ENCODE measurements around the gene KCTD12. TPM values are rescaled to one million over a fixed set of nuclear protein-coding genes. Genes with fewer than 3 reads are reported as not detected.

Gene KCTD12
- total RNA-seq: 10 to 100 TPM; 27.3 to 61.7 (median 35.3) TPM

DNA sequence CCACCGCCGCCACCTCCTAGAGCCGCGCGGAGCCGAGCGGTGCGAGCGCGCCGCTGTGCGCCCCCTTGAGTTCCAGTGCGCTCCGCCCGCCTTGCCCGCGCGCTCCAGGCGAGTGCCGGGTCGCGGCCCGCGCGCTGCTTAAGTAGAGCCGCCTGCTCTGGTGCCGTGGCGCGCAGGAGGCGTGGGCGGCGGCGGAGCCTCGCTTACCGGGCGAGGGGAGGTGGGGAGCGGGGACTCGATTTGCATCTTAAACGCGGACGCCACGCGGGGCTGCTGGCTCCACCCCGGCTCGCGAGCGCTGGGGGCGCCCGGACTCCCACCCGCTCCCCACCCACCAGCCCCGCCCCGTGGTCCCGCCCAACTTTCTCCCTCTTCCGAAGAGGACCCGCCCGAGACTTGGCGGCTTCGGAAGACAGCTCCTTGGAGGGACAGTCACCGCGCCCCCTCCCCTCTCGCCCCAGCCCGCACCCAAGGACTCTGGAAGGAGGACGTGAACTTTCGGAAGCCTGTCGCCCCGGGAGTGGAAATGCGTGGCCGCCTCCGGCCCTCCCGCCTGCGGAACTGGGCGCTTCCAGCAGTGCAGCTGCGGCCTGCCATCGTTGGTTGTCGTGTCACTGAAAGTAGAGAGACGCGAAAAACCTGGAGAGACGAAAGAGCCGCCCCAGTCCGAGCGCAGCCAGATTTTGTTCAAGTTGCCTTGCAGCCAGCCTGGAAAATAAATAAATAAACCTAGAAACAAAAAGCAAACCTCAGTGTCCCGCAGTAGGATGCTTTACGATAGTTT is at the start of gene KCTD12:
Gene KCTD12 (minus strand): TSS at position 114 of the 784 bp plus-strand sequence. CDS start 257 bp downstream, outside the sequence.
- Histone ChIP-seq H3K4me3 (peak within 1 kb of the TSS; percentile 94), H3K36me3 (no peaks in the 10 kb centered on the region), H3K27ac (peak within 1 kb of the TSS; percentile 97), H3K4me1 (peaks cover 44% of the 10 kb centered on the region), H3K9me3 (no peaks in the 10 kb centered on the region), H3K27me3 (no peaks in the 10 kb centered on the region)
- under 1% methylated on average over 37 of the region's 83 CpGs for WGBS
- TF ChIP-seq CTCF (IDR thresholded peaks at IDR 0.05) (peak in 1 of 2 donors; percentile 43), POLR2A (IDR thresholded peaks at IDR 0.05) (peak; percentile 75 to 89), POLR2AphosphoS5 (IDR thresholded peaks at IDR 0.05) (peak in 2 of 3 donors; percentile 71 to 85), EP300 (IDR thresholded peaks at IDR 0.05) (no peak)
- DNase-seq (ENCODE audit: low spot score in 2 of 2): peak; percentile 91 to 93

GRCh38 chr13:76934671-76935070 is 48.5 kb upstream of the KCTD12 start:
- H3K36me3 ChIP-seq: no peaks in the 10 kb centered on the region
- DNase-seq (ENCODE audit: low spot score in 2 of 2): no peak
- H3K4me3 ChIP-seq: no peak overlapping the region
- TF ChIP-seq EP300 (IDR thresholded peaks at IDR 0.05) (no peak), POLR2AphosphoS5 (IDR thresholded peaks at IDR 0.05) (no peak), POLR2A (IDR thresholded peaks at IDR 0.05) (no peak), CTCF (IDR thresholded peaks at IDR 0.05) (no peak)
- H3K4me1 ChIP-seq: peaks cover 3% of the 10 kb centered on the region
- no peaks in the 10 kb centered on the region for H3K27me3 ChIP-seq
- H3K27ac ChIP-seq: no peak overlapping the region
- WGBS: 97% methylated on average over 1 of the region's 1 CpG
- no peaks in the 10 kb centered on the region for H3K9me3 ChIP-seq

DNA sequence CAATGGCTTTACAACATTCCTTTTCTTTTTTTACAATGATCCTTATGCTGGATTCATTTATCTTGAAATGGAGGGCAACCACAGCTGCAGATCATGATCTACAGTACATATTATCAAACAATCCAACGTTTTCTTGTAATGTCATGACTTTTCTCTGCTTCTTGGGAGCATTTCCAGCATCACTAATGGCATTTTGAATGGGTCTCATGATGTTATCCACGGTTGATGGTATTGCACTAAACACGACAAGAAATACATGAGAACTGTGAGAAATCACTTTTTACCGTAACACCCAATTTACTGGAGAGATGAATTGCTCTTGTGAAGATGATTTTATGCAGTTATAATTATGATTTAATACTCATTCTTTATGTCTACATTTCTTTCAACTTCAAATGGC is 45.9 kb upstream of the KCTD12 start:
- no peaks in the 10 kb centered on the region for H3K4me1 ChIP-seq
- no peak overlapping the region for H3K4me3 ChIP-seq
- no peak for DNase-seq (ENCODE audit: low spot score in 2 of 2)
- no peaks in the 10 kb centered on the region for H3K27me3 ChIP-seq
- no peaks in the 10 kb centered on the region for H3K9me3 ChIP-seq
- no peak for TF ChIP-seq EP300 (IDR thresholded peaks at IDR 0.05)
- no peak overlapping the region for H3K27ac ChIP-seq
- WGBS: 61% methylated on average over 4 of the region's 4 CpGs
- no peaks in the 10 kb centered on the region for H3K36me3 ChIP-seq

GRCh38 chr13:76929851-76930374 is 43.7 kb upstream of the KCTD12 start:
- WGBS: 86% methylated on average over 2 of the region's 2 CpGs
- no peaks in the 10 kb centered on the region for H3K36me3 ChIP-seq
- TF ChIP-seq POLR2A (IDR thresholded peaks at IDR 0.05) (no peak), CTCF (IDR thresholded peaks at IDR 0.05) (no peak), POLR2AphosphoS5 (IDR thresholded peaks at IDR 0.05) (no peak), EP300 (IDR thresholded peaks at IDR 0.05) (no peak)

DNA sequence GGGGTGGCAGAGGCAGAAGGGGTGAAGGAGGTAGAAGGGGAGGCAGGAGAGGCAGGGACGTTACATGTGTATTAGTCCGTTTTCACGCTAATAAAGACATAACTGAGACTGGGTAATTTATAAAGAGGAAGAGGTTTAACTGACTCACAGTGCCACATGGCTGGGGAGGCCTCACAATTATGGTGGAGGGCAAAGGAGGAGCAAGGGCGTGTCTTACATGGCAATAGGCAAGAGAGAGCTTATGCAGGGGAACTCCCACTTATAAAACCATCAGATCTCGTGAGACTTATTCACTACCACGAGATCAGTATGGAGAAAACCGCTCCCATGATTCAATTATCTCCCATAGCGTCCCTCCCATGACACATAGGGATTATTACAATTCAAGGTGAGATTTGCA is 43.1 kb upstream of the KCTD12 start:
- Histone ChIP-seq H3K36me3 (no peaks in the 10 kb centered on the region), H3K27me3 (no peaks in the 10 kb centered on the region), H3K4me1 (no peaks in the 10 kb centered on the region), H3K27ac (no peak overlapping the region), H3K4me3 (no peak overlapping the region), H3K9me3 (no peaks in the 10 kb centered on the region)
- TF ChIP-seq POLR2AphosphoS5 (IDR thresholded peaks at IDR 0.05): no peak
- TF ChIP-seq EP300 (IDR thresholded peaks at IDR 0.05): no peak
- DNase-seq (ENCODE audit: low spot score in 2 of 2): no peak
- WGBS: 84% methylated on average over 8 of the region's 8 CpGs

More at GRCh38 chr13:76929851-76930374, 43.7 kb upstream of the KCTD12 start:
- Histone ChIP-seq H3K4me3 (no peak overlapping the region), H3K4me1 (no peaks in the 10 kb centered on the region), H3K27me3 (no peaks in the 10 kb centered on the region), H3K9me3 (no peaks in the 10 kb centered on the region), H3K27ac (no peak overlapping the region)
- DNase-seq (ENCODE audit: low spot score in 2 of 2): no peak

DNA sequence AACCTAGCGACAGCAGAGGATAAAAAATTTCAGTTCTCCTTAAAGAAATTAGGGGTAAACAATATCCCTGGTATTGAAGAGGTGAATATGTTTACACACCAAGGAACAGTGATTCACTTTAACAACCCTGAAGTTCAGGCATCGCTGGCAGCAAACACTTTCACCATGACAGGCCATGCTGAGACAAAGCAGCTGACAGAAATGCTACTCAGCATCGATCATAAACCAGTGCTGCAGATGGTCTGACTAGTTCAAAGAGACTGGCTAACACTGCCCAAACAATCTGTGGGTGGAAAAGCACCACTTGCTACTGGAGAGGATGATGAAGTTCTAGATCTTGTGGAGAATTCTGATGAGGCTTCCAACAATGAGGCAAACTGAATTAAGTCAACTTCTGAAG is 42.3 kb upstream of the KCTD12 start:
- H3K4me3 ChIP-seq: no peak overlapping the region
- no peaks in the 10 kb centered on the region for H3K36me3 ChIP-seq
- no peaks in the 10 kb centered on the region for H3K4me1 ChIP-seq
- TF ChIP-seq POLR2AphosphoS5 (IDR thresholded peaks at IDR 0.05): no peak
- no peak for TF ChIP-seq CTCF (IDR thresholded peaks at IDR 0.05)
- no peak for TF ChIP-seq EP300 (IDR thresholded peaks at IDR 0.05)
- TF ChIP-seq POLR2A (IDR thresholded peaks at IDR 0.05): no peak
- H3K27ac ChIP-seq: no peak overlapping the region
- WGBS: 72% methylated on average over 3 of the region's 3 CpGs
- no peaks in the 10 kb centered on the region for H3K9me3 ChIP-seq
- no peak for DNase-seq (ENCODE audit: low spot score in 2 of 2)
- H3K27me3 ChIP-seq: no peaks in the 10 kb centered on the region
